Stomach (tissue), 9 donors: ENCODE measurements around the gene HYOU1. TPM values are rescaled to one million over a fixed set of nuclear protein-coding genes. Genes with fewer than 3 reads are reported as not detected.

Experiments
- DNase-seq, 2 donors: peaks; one replicate each; pipeline versions ENCODE4 v3.0.0 to v3.0.0-alpha.2; 2013 to 2019
- H3K27ac ChIP-seq, 5 donors: fragments of 200-600 bp in 4 of 5; sonication (generic) in 4 of 5; one replicate each; pipeline ENCODE4 v1.5.1; 2013 to 2019; ENCODE audit warnings: mild to moderate bottlenecking in 1 of 5, moderate library complexity in 1 of 5
- H3K27me3 ChIP-seq, 3 donors: fragments of 200-600 bp; sonication (generic); one replicate each; pipeline ENCODE4 v1.5.1; 2017 to 2019; ENCODE audit warnings: mixed run types in 1 of 3
- H3K36me3 ChIP-seq, 4 donors: fragments of 200-600 bp; sonication (generic); 1 replicate in 3 of 4; 2 replicates in 1 of 4; pipeline ENCODE4 v1.5.1; 2016 to 2019
- H3K4me1 ChIP-seq, 4 donors: fragments of 200-600 bp; sonication (generic); one replicate each; pipeline ENCODE4 v1.5.1; 2016 to 2019
- H3K4me3 ChIP-seq, 4 donors: fragments of 200-600 bp; sonication (generic) in 3 of 4; one replicate each; pipeline ENCODE4 v1.5.1; 2016 to 2019; ENCODE audit warnings: mild to moderate bottlenecking in 1 of 4
- H3K9me3 ChIP-seq, 4 donors: fragments of 200-600 bp; sonication (generic); one replicate each; pipeline ENCODE4 v1.5.1; 2016 to 2019
- CTCF ChIP-seq, 7 experiments: fragments of 450-650 bp in 4 of 7; fragments of 200-600 bp in 3 of 7; sonication (generic) in 3 of 7; IDR thresholded peaks; one replicate each; pipeline ENCODE4 v1.5.1; 2016 to 2019; ENCODE audit warnings: antibody characterized with exemption in 7 of 7, control low read depth in 2 of 7, mild to moderate bottlenecking in 1 of 7
- EP300 ChIP-seq: sonication (generic); formaldehyde crosslinking; IDR thresholded peaks from one replicate; pipeline ENCODE4 v1.6.1; 2017; ENCODE audit warnings: antibody characterized with exemption
- POLR2A ChIP-seq, 4 donors: fragments of 450-650 bp; IDR thresholded peaks; one replicate each; pipeline ENCODE4 v1.6.1; 2016; ENCODE audit warnings: antibody characterized with exemption in 4 of 4, control low read depth in 2 of 4, mild to moderate bottlenecking in 1 of 4, moderate library complexity in 1 of 4
- POLR2AphosphoS5 ChIP-seq, 3 donors: sonication (generic); formaldehyde crosslinking; IDR thresholded peaks; one replicate each; pipeline ENCODE4 v1.6.1; 2016; ENCODE audit warnings: antibody characterized with exemption in 3 of 3
- WGBS, 5 donors: extraction: QIAGEN DNeasy Blood & Tissue Kit in 3 of 5; methylation state at CpG; one replicate each; pipeline versions ENCODE4 v1.1.5 to v1.1.7; 2013 to 2018; 5-methylcytosine and 5-hydroxymethylcytosine counted together
- intact Hi-C: fragments of 100-400 bp; cut with DNase I; formaldehyde crosslinking; loops from one replicate; pipeline ENCODE4 v1.15.1; 2023; ENCODE audit warnings: low total_unique reads
- polyA plus RNA-seq, 3 donors: library from polyadenylated mRNA; stranded (reverse); fragments of 200-250 nt; gene quantifications; one replicate each; pipeline ENCODE4 v1.2.3, GENCODE V29; 2013
- total RNA-seq, 5 donors: library from RNA; depleted of rRNA; stranded (reverse); fragments of >200 nt; gene quantifications; one replicate each; pipeline versions ENCODE4 v1.1.0 to v1.2.3, GENCODE V29; 2014 to 2016
- donor health status: healthy with polysubstance abuse.
- donor health status: Bipolar disorder and iron deficiency.
- donor health status: healthy.

The HYOU1 gene
- total and polyA plus RNA-seq, 8 donors, result 12.7 to 127 (median 62.6) TPM

- Histone ChIP-seq H3K4me3 (peak within 1 kb of the TSS; percentile 76 to 92 (median 84)), H3K9me3 (no peaks in the 10 kb centered on the region), H3K4me1 (peaks cover 27 to 49% (median 38%) of the 10 kb centered on the region in 4 donors), H3K27ac (peak within 1 kb of the TSS; percentile 89 to 94 (median 92)), H3K36me3 (peaks cover 16 to 21% (median 19%) of the 10 kb centered on the region in 4 donors), H3K27me3 (no peaks in the 10 kb centered on the region)
- intact Hi-C loops, result no loop called here
- peak; percentile 91 to 98 for DNase-seq
- peak; percentile 51 to 83 (median 69) for TF ChIP-seq POLR2AphosphoS5 (IDR thresholded peaks at IDR 0.05)
- TF ChIP-seq EP300, result no peak
- WGBS, 5 donors, result 0% methylated on average over 32 of the region's 32 CpGs
These were observed 44.9 kb upstream of the HYOU1 start, which contains the start of gene DPAGT1 for GRCh38 chr11:119101759-119102423. Gene DPAGT1 (minus strand): TSS chr11:119101853. CDS start chr11:119101655, 198 bp downstream.

GRCh38 chr11:119100994-119101758, 44.2 kb upstream of the HYOU1 start:
- Histone ChIP-seq H3K4me3 (peak overlapping the region; percentile 76 to 92 (median 84)), H3K9me3 (no peaks in the 10 kb centered on the region), H3K36me3 (peaks cover 17 to 27% (median 24%) of the 10 kb centered on the region in 4 donors), H3K27ac (peak overlapping the region; percentile 89 to 94 (median 92)), H3K4me1 (peaks cover 20 to 41% (median 31%) of the 10 kb centered on the region in 4 donors), H3K27me3 (no peaks in the 10 kb centered on the region)
- peak in 1 of 2 donors; percentile 34 for DNase-seq
- intact Hi-C loops, result no loop called here
- WGBS, 5 donors, result 1 to 2% (median 1%) methylated on average over 21 to 29 of the region's 29 CpGs
- TF ChIP-seq POLR2A (IDR thresholded peaks at IDR 0.05) (no peak), POLR2AphosphoS5 (IDR thresholded peaks at IDR 0.05) (no peak), EP300 (no peak), CTCF (IDR thresholded peaks at IDR 0.05) (no peak)

- Histone ChIP-seq H3K27ac (peak overlapping the region in 4 of 5 donors; percentile 89 to 92 (median 91)), H3K36me3 (peaks cover 17 to 29% (median 24%) of the 10 kb centered on the region in 4 donors), H3K9me3 (no peaks in the 10 kb centered on the region), H3K27me3 (no peaks in the 10 kb centered on the region), H3K4me1 (peaks cover 20 to 45% (median 36%) of the 10 kb centered on the region in 4 donors), H3K4me3 (peak overlapping the region; percentile 76 to 92 (median 84))
- intact Hi-C loops, result no loop called here
- TF ChIP-seq POLR2A (IDR thresholded peaks at IDR 0.05), result no peak
- peak in 1 of 7 experiments; percentile 29 for TF ChIP-seq CTCF (IDR thresholded peaks at IDR 0.05)
- no peak for TF ChIP-seq EP300
- TF ChIP-seq POLR2AphosphoS5 (IDR thresholded peaks at IDR 0.05), result no peak
- 29 to 43% (median 33%) methylated on average over 11 of the region's 11 CpGs for WGBS, 5 donors
- peak in 1 of 2 donors; percentile 49 for DNase-seq
These were observed 43.4 kb upstream of the HYOU1 start for GRCh38 chr11:119100246-119100970.

GRCh38 chr11:119099711-119100110, 42.7 kb upstream of the HYOU1 start:
- 70 to 78% (median 73%) methylated on average over 6 of the region's 6 CpGs for WGBS, 5 donors
- Histone ChIP-seq H3K4me3 (no peak overlapping the region), H3K4me1 (peaks cover 20 to 45% (median 36%) of the 10 kb centered on the region in 4 donors), H3K27me3 (no peaks in the 10 kb centered on the region), H3K9me3 (no peaks in the 10 kb centered on the region), H3K27ac (no peak overlapping the region), H3K36me3 (peaks cover 17 to 29% (median 24%) of the 10 kb centered on the region in 4 donors)
- DNase-seq, result no peak
- intact Hi-C loops, result no loop called here
- TF ChIP-seq POLR2AphosphoS5 (IDR thresholded peaks at IDR 0.05) (no peak), POLR2A (IDR thresholded peaks at IDR 0.05) (no peak), CTCF (IDR thresholded peaks at IDR 0.05) (no peak)
